Measurements from ENCODE around the gene SPATA13.

The SPATA13 gene

GRCh38 chr13:24225930-24226329 is 65.4 kb downstream of the SPATA13 start:
- DNase-seq = no peak

GRCh38 chr13:24226762-24227161 is 66.2 kb downstream of the SPATA13 start:
- no peak for DNase-seq

GRCh38 chr13:24228852-24229458 is 68.4 kb downstream of the SPATA13 start:
- peak in 1 of 2 experiments; percentile 45 for DNase-seq

GRCh38 chr13:24230428-24231072 is 70.0 kb downstream of the SPATA13 start:
- no peak for DNase-seq

GRCh38 chr13:24231377-24231776 is 70.9 kb downstream of the SPATA13 start:
- no peak for DNase-seq

GRCh38 chr13:24232037-24232436 is 71.5 kb downstream of the SPATA13 start:
- no peak for DNase-seq

GRCh38 chr13:24232474-24232873 is 72.0 kb downstream of the SPATA13 start:
- no peak for DNase-seq

- DNase-seq = no peak
Measured at GRCh38 chr13:24233351-24233901, 72.9 kb downstream of the SPATA13 start.

- DNase-seq = no peak
Measured at GRCh38 chr13:24234200-24234915, 73.8 kb downstream of the SPATA13 start.

GRCh38 chr13:24237356-24237755 is 76.8 kb downstream of the SPATA13 start:
- DNase-seq = no peak

- no peak for DNase-seq
Measured at GRCh38 chr13:24241336-24241735, 80.8 kb downstream of the SPATA13 start.

GRCh38 chr13:24242100-24242499 is 81.6 kb downstream of the SPATA13 start:
- DNase-seq = no peak

- DNase-seq = no peak
Measured at GRCh38 chr13:24243302-24243701, 82.8 kb downstream of the SPATA13 start.

GRCh38 chr13:24244802-24245201 is 84.3 kb downstream of the SPATA13 start:
- no peak for DNase-seq

- no peak for DNase-seq
Measured at GRCh38 chr13:24247016-24247415, 86.5 kb downstream of the SPATA13 start.

- no peak for DNase-seq
Measured at GRCh38 chr13:24249624-24250023, 89.1 kb downstream of the SPATA13 start.

- DNase-seq = no peak
Measured at GRCh38 chr13:24250376-24251057, 90.0 kb downstream of the SPATA13 start.

GRCh38 chr13:24251525-24251924 is 91.0 kb downstream of the SPATA13 start:
- no peak for DNase-seq

- DNase-seq = no peak
Measured at GRCh38 chr13:24252136-24252535, 91.6 kb downstream of the SPATA13 start.

- no peak for DNase-seq
Measured at GRCh38 chr13:24253520-24254145, 93.1 kb downstream of the SPATA13 start.

- DNase-seq = no peak
Measured at GRCh38 chr13:24254146-24254841, 93.8 kb downstream of the SPATA13 start.

- DNase-seq = no peak
Measured at GRCh38 chr13:24257497-24257896, 97.0 kb downstream of the SPATA13 start.
